ENCODE data around the gene EPPIN.

DNA sequence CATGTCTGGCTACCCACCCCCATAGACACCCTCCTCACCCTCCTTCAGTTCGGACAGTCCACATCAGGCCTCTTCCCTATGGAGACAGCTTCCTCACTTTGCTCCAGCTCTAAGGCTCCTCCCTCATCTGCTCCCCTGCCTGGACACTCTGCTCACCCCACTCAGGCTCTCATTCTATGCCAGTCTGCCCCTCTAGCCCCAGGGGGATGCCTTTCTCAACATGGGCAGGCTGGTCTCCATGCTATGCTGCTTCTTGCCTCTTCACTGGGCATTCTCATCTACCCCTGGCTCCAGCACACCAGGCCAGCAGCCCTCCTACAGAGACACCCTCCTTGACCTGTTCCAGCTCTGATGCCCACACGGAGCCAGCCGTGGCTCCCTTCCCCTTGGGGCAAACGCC is 32.0 kb upstream of the EPPIN start, which contains the start of gene WFDC8:
- TF ChIP-seq POLR2A (IDR thresholded peaks at IDR 0.05; ENCODE audit: low read depth, low read length) (no peak), EZH2 (IDR thresholded peaks at IDR 0.05; ENCODE audit: borderline replicate concordance, low read depth, low read length, severe bottlenecking) (no peak), GATA2 (IDR thresholded peaks at IDR 0.05; ENCODE audit: insufficient read depth, insufficient read length, low read depth, low read length) (no peak), POLR2AphosphoS5 (IDR thresholded peaks at IDR 0.05; ENCODE audit: insufficient read depth, low read depth, low read length) (no peak), MYC (IDR thresholded peaks at IDR 0.05; ENCODE audit: low read depth, low read length) (no peak), FOS (IDR thresholded peaks at IDR 0.05; ENCODE audit: borderline replicate concordance, insufficient read depth, low read length) (no peak)
- TF ChIP-seq, protein P1, sequence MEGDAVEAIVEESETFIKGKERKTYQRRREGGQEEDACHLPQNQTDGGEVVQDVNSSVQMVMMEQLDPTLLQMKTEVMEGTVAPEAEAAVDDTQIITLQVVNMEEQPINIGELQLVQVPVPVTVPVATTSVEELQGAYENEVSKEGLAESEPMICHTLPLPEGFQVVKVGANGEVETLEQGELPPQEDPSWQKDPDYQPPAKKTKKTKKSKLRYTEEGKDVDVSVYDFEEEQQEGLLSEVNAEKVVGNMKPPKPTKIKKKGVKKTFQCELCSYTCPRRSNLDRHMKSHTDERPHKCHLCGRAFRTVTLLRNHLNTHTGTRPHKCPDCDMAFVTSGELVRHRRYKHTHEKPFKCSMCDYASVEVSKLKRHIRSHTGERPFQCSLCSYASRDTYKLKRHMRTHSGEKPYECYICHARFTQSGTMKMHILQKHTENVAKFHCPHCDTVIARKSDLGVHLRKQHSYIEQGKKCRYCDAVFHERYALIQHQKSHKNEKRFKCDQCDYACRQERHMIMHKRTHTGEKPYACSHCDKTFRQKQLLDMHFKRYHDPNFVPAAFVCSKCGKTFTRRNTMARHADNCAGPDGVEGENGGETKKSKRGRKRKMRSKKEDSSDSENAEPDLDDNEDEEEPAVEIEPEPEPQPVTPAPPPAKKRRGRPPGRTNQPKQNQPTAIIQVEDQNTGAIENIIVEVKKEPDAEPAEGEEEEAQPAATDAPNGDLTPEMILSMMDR (IDR thresholded peaks at IDR 0.05; ENCODE audit: extremely low read depth in 1 of 2, insufficient read depth in 1 of 2, low read depth in 1 of 2, low read length in 2 of 2): no peak
- TF ChIP-seq, protein P2, sequence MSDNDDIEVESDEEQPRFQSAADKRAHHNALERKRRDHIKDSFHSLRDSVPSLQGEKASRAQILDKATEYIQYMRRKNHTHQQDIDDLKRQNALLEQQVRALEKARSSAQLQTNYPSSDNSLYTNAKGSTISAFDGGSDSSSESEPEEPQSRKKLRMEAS (IDR thresholded peaks at IDR 0.05; ENCODE audit: insufficient read depth, insufficient read length): no peak

Measured in endothelial cell of umbilical vein (primary cell).